Suprapubic skin (tissue), 4 donors: ENCODE results near the gene HIRA.

Experiments
- EP300 ChIP-seq: sonication (generic); formaldehyde crosslinking; IDR thresholded peaks from one replicate; pipeline ENCODE4 v1.6.1; 2017; ENCODE audit warnings: antibody characterized with exemption
- POLR2A ChIP-seq, 2 donors: fragments of 450-650 bp; IDR thresholded peaks; one replicate each; pipeline ENCODE4 v1.6.1; 2017; ENCODE audit warnings: antibody characterized with exemption in 2 of 2, mild to moderate bottlenecking in 2 of 2, moderate library complexity in 2 of 2
- POLR2AphosphoS5 ChIP-seq, 3 donors: sonication (generic); formaldehyde crosslinking; IDR thresholded peaks; one replicate each; pipeline ENCODE4 v1.6.1; 2017; ENCODE audit warnings: antibody characterized with exemption in 3 of 3
- TF ChIP-seq, protein P1 (sequence below), 2 donors: fragments of 200-600 bp in 1 of 2; fragments of 450-650 bp in 1 of 2; sonication (generic) in 1 of 2; IDR thresholded peaks; one replicate each; pipeline ENCODE4 v1.5.1; 2016 to 2019; ENCODE audit warnings: antibody characterized with exemption in 2 of 2, mild to moderate bottlenecking in 1 of 2, moderate library complexity in 1 of 2

DNA sequence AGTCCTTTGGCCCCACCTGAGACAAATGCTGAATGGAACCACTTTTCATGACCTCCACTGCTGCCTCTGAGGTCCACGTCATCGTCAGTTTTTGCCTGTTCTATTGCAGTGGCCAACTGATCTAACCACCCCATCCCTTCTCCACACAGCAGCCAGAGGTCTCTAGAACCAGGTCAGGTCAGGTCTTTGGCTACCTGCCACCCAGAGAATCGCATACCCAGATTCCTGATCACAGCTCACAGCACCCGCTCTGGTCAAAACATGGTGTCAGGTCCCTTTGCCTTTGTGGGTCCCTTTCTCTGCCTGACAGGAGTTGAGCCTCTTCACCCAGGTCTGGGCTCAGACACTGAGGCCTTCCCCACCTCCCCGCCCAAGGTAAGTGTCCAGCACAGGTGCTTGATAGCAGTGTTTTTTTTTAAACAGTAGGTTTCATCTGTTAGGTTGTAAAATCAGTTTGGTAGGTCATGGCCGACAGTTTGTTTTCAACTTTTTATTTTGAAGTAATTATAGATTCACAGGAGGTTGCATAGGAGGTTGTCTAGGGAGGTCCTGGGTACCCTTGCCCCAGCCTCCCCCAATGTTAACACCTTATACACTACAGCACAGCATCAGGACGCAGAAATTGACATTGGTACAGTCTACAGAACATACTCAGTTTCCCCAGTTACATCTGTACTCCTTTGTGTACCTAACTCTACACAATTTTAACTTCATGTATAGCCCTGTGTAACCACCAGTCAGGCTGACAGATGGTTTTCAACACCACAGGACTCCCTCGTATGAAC, 9.1 kb upstream of the HIRA start:
- TF ChIP-seq, protein P1, sequence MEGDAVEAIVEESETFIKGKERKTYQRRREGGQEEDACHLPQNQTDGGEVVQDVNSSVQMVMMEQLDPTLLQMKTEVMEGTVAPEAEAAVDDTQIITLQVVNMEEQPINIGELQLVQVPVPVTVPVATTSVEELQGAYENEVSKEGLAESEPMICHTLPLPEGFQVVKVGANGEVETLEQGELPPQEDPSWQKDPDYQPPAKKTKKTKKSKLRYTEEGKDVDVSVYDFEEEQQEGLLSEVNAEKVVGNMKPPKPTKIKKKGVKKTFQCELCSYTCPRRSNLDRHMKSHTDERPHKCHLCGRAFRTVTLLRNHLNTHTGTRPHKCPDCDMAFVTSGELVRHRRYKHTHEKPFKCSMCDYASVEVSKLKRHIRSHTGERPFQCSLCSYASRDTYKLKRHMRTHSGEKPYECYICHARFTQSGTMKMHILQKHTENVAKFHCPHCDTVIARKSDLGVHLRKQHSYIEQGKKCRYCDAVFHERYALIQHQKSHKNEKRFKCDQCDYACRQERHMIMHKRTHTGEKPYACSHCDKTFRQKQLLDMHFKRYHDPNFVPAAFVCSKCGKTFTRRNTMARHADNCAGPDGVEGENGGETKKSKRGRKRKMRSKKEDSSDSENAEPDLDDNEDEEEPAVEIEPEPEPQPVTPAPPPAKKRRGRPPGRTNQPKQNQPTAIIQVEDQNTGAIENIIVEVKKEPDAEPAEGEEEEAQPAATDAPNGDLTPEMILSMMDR (IDR thresholded peaks at IDR 0.05) = no peak
- no peak for TF ChIP-seq POLR2A (IDR thresholded peaks at IDR 0.05)
- no peak for TF ChIP-seq POLR2AphosphoS5 (IDR thresholded peaks at IDR 0.05)
- no peak for TF ChIP-seq EP300
